HuH-7.5 (cell line): ENCODE results near the gene SRRM5.
A peak's percentile ranks its signal among the peaks of the same experiment; 100 is the strongest.
"Not testable (repeated sequence)": the region's sequence is repeated elsewhere in the genome, so short reads cannot be mapped to it uniquely, and the experiment has no call there.

Experiments used
- DNase-seq: peaks from one replicate; pipeline ENCODE4 v3.0.0; 2011; ENCODE audit warnings: low spot score

The SRRM5 gene

DNA sequence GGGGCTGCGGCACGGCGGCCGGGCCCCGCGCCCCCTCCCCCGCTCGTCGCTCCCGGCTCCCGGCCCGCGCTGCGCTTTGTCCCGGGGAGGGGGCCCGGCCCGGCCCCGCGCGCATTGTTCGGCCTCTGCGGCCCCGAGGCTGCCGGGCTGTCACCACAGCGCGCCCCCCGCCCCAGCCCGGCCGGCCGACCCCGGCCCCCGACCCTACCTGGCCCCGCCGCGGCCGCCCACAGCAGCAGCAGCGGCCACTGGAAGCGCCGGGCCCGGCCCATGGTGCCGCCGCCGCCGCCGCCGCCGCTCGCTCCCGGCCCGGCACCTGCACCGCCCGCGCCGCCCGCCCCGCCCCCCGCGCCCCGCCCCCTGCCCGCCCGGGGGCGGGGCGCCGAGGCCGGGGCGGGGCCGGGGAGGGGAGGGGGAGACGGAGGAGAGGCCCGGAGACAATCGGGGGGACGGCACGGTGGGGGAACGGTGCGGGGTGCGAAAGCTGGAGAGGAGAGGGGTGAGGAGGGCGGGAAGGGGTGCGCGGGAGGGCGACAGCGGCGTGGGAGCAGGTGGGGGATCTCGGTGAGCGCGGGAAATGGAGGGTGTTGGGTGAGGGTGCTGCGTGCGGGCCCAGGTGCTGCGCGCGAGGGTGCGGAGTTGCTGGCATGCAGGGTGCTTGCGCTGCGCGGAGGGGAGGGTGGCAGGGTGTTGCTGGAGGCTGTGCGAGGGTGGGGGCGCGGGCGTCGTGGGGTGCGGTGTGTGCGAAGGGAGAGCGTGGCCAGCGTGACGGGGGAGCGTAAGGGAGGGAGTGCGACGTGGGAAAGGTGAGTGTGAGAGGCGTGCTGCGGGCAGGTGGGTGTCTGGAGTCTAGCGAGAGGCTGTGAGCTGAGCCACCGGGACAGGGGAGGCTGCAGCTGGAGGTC lies 27.9 kb downstream of the SRRM5 start, which contains the start of gene CADM4:
CADM4 (minus strand) TSS at position 332 of the 905 bp plus-strand sequence; CDS start at position 272, 60 bp downstream.
- DNase-seq: no peak

DNA sequence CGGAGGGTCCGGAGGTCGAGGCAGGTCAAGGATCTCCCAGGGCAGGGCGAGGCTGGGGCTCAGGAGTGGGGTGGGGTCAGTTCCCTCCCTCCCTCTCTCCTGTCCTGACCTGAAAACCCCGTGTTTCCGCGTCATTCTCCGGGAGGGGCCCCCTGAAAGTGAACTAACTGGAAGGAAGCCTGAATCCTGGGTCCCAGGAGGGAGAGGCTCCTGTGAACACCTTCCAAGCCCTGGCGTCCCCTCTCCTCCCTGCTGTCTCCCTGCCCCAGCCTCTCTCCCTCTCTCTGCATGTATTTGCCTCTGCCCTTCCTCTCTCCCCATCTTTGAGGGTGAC lies 28.5 kb downstream of the SRRM5 start:
- no peak for DNase-seq

DNA sequence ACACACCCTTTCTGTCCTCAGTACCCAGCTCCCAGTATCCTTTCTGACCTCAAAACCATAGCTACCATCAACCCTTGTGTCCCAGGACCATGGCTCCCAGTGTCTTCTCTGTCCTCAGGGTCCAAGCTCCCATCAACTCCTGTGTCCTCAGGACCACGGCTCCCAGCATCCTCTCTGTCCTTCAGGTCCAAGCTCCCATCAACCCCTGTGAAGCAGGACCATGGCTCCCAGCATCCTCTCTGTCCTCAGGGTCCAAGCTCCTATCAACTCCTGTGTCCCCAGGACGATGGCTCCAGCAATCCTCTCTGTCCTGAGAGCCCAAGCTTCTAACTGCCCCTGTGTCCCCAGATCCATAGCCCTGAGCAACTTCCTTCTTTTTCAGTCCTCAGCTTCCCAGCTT lies 29.4 kb downstream of the SRRM5 start:
- no peak for DNase-seq

DNA sequence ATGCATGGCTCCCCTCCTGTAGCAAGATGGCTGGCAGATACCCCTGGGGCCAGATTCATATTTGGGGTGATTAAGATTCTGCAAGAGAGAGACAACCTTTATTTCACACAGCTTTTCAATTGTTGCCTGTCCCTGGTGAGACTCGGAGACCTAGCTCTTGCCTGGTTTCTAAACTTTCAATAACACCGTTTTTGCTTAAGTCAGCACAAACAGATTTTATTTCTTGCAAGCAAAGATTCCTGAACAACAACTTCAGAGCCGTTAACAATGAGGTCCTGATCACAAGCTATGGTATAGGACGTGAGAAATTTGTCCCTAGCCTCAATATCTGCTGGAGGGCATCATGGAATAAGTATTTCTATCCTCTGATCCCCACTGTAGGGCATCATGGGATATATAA lies 30.6 kb downstream of the SRRM5 start:
- no peak for DNase-seq

DNA sequence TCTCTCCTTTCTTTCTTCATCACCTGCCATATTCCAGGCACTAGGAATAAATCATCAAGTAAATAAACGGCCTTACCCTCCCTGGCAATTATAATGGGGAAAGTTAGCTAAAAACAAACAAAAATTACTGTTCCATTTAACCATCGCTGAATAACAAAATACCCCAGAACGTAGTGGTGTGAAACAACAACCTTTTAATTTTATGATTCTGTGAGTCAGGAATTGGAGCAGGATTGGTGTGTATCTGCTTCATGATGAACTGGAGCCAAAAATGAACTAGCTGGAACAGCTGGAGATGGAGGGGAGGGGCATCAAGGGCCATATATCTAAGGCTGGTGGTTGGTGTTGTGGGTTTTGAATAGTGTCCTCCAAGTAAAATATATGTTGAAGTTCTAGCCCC lies 31.4 kb downstream of the SRRM5 start:
- DNase-seq: no peak

DNA sequence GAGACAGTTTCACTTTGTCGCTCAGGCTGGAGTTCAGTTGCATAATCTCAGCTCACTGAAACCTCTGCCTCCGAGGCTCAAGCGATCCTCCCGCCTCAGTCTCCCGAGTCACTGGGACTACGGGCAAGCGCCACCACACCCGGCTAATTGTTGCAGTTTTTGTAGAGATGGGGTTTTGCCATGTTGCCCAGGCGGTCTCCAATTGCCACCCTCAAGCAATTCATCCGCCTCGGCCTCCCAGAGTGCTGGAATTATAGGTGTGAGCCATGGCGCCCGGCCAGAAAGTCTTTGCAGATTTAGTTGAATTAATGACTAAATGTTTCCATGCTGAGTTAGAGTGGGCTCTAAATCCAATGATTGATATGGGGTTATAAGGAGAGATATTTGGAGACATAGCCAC lies 32.3 kb downstream of the SRRM5 start:
- no peak for DNase-seq

DNA sequence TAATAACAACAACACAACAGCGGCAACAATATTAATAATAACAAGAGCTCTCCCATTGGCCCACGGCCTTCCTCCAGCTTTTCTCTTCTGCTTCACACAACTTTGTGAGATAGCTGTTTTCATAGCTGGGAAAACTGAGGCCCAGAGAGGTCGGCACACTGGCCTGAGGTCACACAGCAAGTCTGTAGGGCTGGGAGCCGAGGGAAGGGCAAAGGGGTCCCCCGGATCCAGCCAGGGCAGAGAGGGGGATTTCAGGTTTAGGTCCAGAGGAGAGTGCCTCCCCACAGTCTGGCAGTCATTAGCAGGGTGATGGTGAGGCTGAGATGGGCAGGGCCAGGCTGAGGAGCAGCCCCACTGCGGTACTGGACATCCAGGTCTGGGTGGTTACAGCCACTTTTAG lies 36.7 kb downstream of the SRRM5 start:
- DNase-seq: no peak

DNA sequence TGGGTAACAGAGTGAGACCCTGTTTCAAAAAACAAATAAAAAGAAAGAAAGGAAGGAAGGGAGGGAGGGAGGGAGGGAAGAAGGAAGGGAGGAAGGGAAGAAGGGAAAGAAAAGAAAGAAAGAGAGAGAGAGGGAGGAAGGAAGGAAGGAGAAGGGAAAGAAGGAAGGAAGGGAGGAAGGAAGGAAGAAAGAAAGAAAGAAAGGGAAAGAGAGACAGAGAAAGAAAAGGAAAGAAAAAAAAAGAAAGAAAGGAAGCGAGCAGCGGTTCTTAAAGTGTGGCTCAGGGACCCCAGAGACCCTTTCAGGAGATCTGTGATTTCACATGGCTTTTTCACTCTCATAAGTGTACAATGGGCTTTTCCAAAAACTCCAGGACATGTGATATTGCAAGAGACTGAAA lies 37.6 kb downstream of the SRRM5 start:
- DNase-seq: no peak

DNA sequence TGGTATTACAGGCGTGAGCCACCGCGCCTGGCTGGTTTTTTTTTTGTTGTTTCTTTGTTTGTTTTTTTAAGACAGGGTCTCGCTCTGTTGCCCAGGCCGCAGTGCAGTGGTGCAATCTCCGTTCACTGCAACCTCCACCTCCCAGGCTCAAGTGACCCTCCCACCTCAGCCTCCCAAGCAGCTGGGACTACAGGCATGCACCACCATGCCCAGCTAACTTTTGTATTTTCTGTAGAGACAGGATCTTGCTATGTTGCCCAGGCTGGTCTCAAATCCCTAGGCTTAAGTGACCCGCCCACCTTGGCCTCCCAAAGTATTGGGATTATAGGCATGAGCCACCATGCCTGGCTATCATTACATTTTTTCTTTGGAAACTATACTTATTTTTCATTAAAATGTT lies 38.4 kb downstream of the SRRM5 start:
- not testable (repeated sequence) for DNase-seq

DNA sequence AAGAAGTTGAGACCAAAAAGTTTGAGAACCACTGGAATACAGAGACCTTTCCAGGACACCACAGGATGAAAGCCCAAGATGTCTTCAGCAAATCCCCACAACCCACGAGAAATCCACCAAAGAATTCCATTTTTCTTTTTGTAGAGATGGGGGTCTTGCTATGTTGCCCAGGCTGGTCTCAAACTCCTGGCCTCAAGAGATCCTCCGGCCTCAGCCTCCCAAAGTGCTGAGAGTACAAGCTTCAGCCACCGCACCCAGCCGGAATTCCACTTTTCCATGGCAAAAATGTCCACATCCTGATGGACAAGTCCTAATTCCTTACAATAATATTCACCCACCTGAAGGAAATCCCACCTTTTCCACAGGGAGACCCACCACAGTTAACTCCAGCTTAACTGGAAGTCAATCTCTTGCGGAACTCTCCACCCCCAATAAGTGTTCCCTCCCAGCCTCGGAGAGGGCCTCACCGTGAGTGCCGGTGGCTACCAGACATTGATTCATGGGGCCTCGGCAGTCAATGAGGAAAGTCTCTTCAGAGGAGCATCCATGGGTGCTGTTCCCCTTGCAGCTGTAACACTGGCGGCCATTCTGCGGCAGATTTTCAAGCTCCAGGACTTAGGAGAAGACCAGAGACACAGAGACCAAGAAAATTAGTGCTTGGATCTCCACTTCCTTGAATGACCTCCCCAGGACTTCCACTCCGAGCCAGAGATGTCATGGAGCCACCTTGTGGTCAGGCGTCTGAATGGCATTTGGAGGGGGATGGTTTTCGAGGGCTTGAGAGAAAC lies 40.1 kb downstream of the SRRM5 start:
- DNase-seq: peak; percentile 77

DNA sequence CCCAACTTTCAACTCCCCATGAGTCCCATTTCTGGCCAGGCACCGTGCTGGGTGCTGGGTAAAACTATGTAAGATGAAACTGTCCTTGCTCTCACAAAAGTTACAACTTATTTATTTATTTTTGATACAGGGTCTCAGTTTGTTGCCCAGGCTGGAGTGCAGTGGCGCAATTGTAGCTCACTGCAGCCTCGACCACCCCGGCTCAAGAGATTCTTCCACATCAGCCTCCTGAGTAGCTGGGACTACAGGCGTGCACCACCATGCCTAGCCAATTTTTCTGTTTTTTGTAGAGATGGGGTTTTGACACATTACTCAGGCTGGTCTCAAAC lies 40.6 kb downstream of the SRRM5 start:
- DNase-seq: no peak

DNA sequence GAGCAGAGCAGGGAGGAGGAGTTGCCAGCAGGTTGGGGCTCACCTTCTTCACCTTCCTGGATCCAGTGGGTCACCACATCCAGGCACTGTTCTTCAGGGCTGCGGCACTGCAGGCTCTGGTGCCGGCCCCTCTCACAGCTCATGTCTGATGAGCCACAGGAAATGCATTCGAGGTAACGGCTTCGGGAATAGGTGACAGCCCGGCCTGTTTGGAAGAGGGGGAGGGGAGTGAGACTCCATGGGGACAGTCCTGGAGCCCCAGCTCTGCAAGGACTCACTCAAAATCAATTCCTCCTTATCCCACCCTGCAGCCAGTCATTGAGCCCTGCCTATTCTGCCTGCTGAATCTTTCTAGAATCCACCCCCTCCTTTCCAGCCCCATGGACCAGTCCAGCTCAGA lies 44.5 kb downstream of the SRRM5 start:
- no peak for DNase-seq

DNA sequence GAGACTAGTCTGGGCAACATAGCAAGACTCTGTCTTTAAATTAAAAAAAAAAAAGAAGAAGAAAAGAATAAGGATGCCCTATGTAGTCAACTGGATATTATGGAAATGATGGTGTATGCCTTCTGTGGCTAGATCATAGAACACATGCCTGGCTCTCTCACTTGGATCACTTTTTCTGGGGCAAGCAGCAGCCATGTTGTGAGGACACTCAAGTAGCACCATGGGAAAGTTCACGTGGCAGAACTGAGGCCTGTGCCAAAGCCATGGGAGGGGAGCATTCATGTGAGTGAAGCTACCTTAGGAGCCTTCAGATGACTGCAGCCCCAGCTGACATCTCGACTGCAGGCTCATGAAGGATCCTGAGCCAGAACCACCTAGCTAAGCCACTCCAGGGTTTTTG lies 46.1 kb downstream of the SRRM5 start:
- DNase-seq: no peak

DNA sequence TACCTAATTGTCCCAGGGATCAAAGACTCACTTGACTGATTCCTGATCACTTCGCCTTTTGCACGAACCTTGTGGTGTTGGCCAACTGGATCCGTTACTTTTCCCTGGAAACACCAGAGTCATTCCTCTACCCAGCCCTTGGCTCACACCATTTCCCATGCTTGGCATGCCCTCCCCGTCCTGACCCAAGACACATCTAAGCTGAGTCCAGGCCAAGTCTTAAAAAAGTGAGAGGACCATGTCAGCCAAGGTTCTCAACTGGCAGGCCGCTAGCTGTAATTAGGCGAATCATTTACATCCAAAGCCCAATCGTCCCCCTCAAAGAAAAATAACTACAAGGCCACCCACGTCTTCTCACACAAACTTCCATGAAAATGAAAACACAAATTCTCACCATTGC lies 46.6 kb downstream of the SRRM5 start:
- DNase-seq: no peak

DNA sequence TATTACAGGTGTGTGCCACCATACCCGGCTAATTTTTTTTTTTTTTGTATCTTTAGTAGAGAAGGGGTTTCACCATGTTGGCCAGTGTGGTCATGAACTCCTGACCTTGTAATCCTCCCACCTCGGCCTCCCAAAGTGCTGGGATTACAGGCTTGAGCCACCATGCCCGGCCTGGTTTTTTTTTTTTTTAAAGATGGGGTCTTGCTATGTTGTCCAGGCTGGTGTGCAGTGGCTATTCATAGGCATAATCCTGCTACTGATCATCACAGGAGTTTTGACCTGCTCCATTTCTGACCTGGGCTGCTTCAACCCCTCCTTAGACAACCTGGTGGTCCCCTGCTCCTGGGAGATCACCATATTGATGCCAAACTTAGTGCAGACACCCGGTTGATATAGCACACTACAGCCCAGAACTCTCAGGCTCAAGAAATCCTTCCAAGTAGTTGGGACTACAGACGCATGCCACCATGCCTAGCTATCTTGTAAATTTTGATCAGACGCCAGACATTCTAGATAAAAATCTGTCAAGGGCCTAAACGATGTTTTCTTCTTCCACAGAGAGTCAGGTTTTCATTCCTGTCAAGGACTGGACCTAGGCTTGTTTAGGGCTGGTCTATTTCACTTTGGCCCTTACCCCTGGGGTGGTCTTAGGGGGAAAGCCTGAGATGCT lies 48.5 kb downstream of the SRRM5 start:
- no peak for DNase-seq

DNA sequence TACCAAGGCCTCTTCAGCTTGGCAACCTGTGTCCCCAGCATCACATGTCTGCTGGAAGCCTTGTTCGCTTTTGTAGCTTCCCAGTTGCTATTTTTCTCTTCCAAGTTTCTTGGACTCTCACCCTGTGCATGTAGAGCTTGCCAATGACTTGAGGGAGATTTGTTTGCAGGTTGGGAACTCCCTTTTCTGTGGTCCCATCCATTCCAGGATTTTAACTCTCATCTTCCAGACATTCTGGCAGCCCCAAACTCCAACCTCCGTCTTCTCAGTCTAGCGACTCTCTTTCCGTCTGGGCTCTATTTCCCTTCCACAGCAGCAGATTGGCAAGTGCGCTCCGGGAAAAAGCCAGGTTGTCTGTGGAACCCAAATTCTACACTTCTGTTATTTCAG lies 49.1 kb downstream of the SRRM5 start:
- no peak for DNase-seq

DNA sequence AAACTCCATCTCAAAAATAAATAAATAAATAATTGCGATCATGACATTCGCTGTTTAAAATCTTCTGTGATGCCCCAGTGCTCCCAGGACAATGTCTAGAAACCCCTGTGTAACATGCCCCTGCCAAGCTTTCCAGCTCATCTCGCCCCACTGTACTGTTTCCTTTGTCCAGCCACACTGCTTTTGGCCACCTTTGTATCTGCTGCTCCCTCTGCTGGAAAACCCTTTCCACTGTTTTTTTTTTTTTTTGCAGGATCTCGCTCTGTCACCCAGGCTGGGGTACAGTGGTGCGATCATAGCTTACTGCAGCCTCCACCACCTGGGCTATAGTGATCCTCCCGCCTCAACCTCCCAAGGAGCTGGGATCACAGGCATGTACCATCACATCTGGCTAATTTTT lies 50.6 kb downstream of the SRRM5 start:
- no peak for DNase-seq

DNA sequence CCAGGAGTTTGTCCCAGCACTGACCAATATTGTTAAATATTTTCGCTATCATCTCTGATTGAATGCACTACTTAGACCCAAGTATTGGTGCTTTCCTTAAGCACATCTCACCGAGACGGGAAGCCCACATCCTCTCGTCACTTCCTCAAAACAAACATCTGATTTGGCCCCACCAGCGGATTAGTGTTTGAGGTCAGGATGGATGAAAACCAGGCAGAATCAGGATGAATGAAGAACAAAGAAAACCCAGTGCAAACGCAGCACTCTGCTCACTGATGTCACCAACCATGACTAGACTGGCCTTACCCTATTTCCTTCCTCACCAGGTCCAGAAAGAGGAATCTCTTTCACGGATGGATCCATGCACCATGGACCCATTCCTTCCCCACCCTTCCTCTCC lies 52.1 kb downstream of the SRRM5 start:
- no peak for DNase-seq
